Adrenal gland (tissue), 12 donors: ENCODE results near the gene BCAR1. TPM values are rescaled to one million over a fixed set of nuclear protein-coding genes. Genes with fewer than 3 reads are reported as not detected.

ENCODE experiments used
- DNase-seq, 7 donors: peaks; one replicate each; pipeline ENCODE4 v3.0.0-alpha.2; 2019 to 2020
- H3K27ac ChIP-seq, 5 donors: fragments of 200-600 bp; sonication (generic) in 4 of 5; 1 replicate in 3 of 5; 2 replicates in 2 of 5; pipeline versions ENCODE4 v1.5.1 to v1.8.0; 2016 to 2020; ENCODE audit warnings: mild to moderate bottlenecking in 1 of 5
- H3K27me3 ChIP-seq: fragments of 200-600 bp; 2 replicates; pipeline ENCODE4 v1.8.0; 2021
- H3K36me3 ChIP-seq, 2 donors: fragments of 200-600 bp; replicated peaks in 1 of 2; 1 replicate in 1 of 2; 2 replicates in 1 of 2; pipeline versions ENCODE4 v1.5.1 to v1.8.0; 2018 to 2022
- H3K4me1 ChIP-seq, 2 donors: fragments of 200-600 bp; replicated peaks in 1 of 2; 1 replicate in 1 of 2; 2 replicates in 1 of 2; pipeline versions ENCODE4 v1.5.1 to v1.8.0; 2018 to 2021
- H3K4me3 ChIP-seq, 4 donors: fragments of 200-600 bp; sonication (generic) in 3 of 4; one replicate each; pipeline ENCODE4 v1.5.1; 2016 to 2018
- H3K9me3 ChIP-seq, 3 donors: fragments of 200-600 bp; sonication (generic) in 1 of 3; replicated peaks in 1 of 3; 1 replicate in 2 of 3; 2 replicates in 1 of 3; pipeline versions ENCODE4 v1.5.1 to v1.8.0; 2016 to 2021
- CTCF ChIP-seq, 6 experiments: fragments of 450-650 bp in 4 of 6; fragments of 200-600 bp in 2 of 6; sonication (generic) in 1 of 6; IDR thresholded peaks; 1 replicate in 5 of 6; 2 replicates in 1 of 6; pipeline versions ENCODE4 v1.5.1 to v1.8.0; 2016 to 2021; ENCODE audit warnings: antibody characterized with exemption in 6 of 6, mild to moderate bottlenecking in 2 of 6, moderate library complexity in 1 of 6
- POLR2A ChIP-seq, 2 donors: fragments of 450-650 bp; IDR thresholded peaks; one replicate each; pipeline ENCODE4 v1.6.1; 2017; ENCODE audit warnings: antibody characterized with exemption in 2 of 2, mild to moderate bottlenecking in 2 of 2, moderate library complexity in 1 of 2
- WGBS, 4 donors: extraction: QIAGEN DNeasy Blood & Tissue Kit in 2 of 4; methylation state at CpG; one replicate each; pipeline versions ENCODE4 v1.1.5 to v1.1.7; 2013 to 2017; 5-methylcytosine and 5-hydroxymethylcytosine counted together
- intact Hi-C, 2 donors: fragments of 100-400 bp; cut with DNase I; formaldehyde crosslinking; loops; one replicate each; pipeline versions ENCODE4 v1.14.1 to v1.15.0; 2022 to 2023
- polyA plus RNA-seq, 3 donors: library from polyadenylated mRNA; stranded (reverse); fragments of 200-250 nt in 2 of 3; fragments of 350-450 nt in 1 of 3; fragmentation: Illumina TruSeq in 1 of 3; extraction: RNeasy Lipid Tissue Mini Kit (QIAGEN cat#74804) in 1 of 3; gene quantifications; one replicate each; pipeline ENCODE4 v1.2.3, GENCODE V29; 2013 to 2014
- total RNA-seq, 9 donors: library from RNA; depleted of rRNA in 4 of 9; stranded (reverse); fragments of >200 nt in 4 of 9; fragments of 120-200 nt in 1 of 9; fragmentation: NEBNext Ultra II Directional in 1 of 9; extraction: Animal tissue kit (Norgen Biotek cat#: 25700) in 1 of 9; gene quantifications; one replicate each; pipeline versions ENCODE4 v1.1.0 to v1.2.4, GENCODE V29; 2013 to 2023
- donor health status: healthy with polysubstance abuse.
- donor health status: Bipolar disorder and iron deficiency.
- donor health status: DM: yes; HTN: yes; CAD: no.
- donor health status: DM: no; HTN: no; CAD: no.
- donor health status: DM: no; HTN: no; CAD: no.
- donor health status: DM: yes; HTN: yes; CAD: no.

Gene BCAR1
- total and polyA plus RNA-seq, 12 donors, result 10.2 to 87.7 (median 63.8) TPM

GRCh38 chr16:75252049-75252864 is 833 bp upstream of the BCAR1 start:
- WGBS, 4 donors, result 61 to 86% (median 64%) methylated on average over 12 to 24 of the region's 24 CpGs
- intact Hi-C loops, result no loop called here
- no peaks in the 10 kb centered on the region for H3K9me3 ChIP-seq
- peaks cover 51 to 91% of the 10 kb centered on the region in 2 donors for H3K4me1 ChIP-seq
- peak in 1 of 7 donors; percentile 25 for DNase-seq
- H3K27ac ChIP-seq, result peak overlapping the region in 4 of 5 donors; percentile 75 to 96 (median 85)
- no peak for TF ChIP-seq POLR2A (IDR thresholded peaks at IDR 0.05)
- no peak for TF ChIP-seq CTCF (IDR thresholded peaks at IDR 0.05)
- H3K36me3 ChIP-seq, result no peaks in the 10 kb centered on the region
- H3K27me3 ChIP-seq, result no peaks in the 10 kb centered on the region
- H3K4me3 ChIP-seq, result peak overlapping the region in 1 of 4 donors; percentile 93

- no peaks in the 10 kb centered on the region for H3K27me3 ChIP-seq
- peak overlapping the region in 4 of 5 donors; percentile 77 to 96 (median 87) for H3K27ac ChIP-seq
- H3K36me3 ChIP-seq, result no peaks in the 10 kb centered on the region
- WGBS, 4 donors, result 1% methylated on average over 40 to 59 of the region's 59 CpGs; no CpG with 5 or more reads in 2 of the 4 donors
- peaks cover 41 to 91% of the 10 kb centered on the region in 2 donors for H3K4me1 ChIP-seq
- TF ChIP-seq CTCF (IDR thresholded peaks at IDR 0.05) (no peak), POLR2A (IDR thresholded peaks at IDR 0.05) (peak in 1 of 2 donors; percentile 42)
- no peaks in the 10 kb centered on the region for H3K9me3 ChIP-seq
- intact Hi-C loops, result no loop called here
- peak in 5 of 7 donors; percentile 55 to 61 (median 58) for DNase-seq
- H3K4me3 ChIP-seq, result peak overlapping the region; percentile 27 to 93 (median 70)
Observed at GRCh38 chr16:75250809-75251279, 580 bp downstream of the BCAR1 start.

GRCh38 chr16:75250089-75250808 is 1.2 kb downstream of the BCAR1 start:
- TF ChIP-seq POLR2A (IDR thresholded peaks at IDR 0.05), result no peak
- TF ChIP-seq CTCF (IDR thresholded peaks at IDR 0.05), result no peak
- H3K4me1 ChIP-seq, result peaks cover 41 to 92% of the 10 kb centered on the region in 2 donors
- peak overlapping the region; percentile 27 to 93 (median 70) for H3K4me3 ChIP-seq
- no peaks in the 10 kb centered on the region for H3K9me3 ChIP-seq
- peak in 3 of 7 donors; percentile 55 to 64 (median 62) for DNase-seq
- peak overlapping the region in 4 of 5 donors; percentile 77 to 96 (median 87) for H3K27ac ChIP-seq
- WGBS, 4 donors, result 1 to 5% (median 4%) methylated on average over 13 to 29 of the region's 29 CpGs
- H3K27me3 ChIP-seq, result no peaks in the 10 kb centered on the region
- intact Hi-C loops, result no loop called here
- H3K36me3 ChIP-seq, result no peaks in the 10 kb centered on the region

GRCh38 chr16:75249441-75249840 is 2.0 kb downstream of the BCAR1 start:
- Histone ChIP-seq H3K4me3 (no peak overlapping the region), H3K4me1 (peaks cover 44 to 92% of the 10 kb centered on the region in 2 donors), H3K27me3 (no peaks in the 10 kb centered on the region)

More at GRCh38 chr16:75249441-75249840, 2.0 kb downstream of the BCAR1 start:
- Histone ChIP-seq H3K36me3 (no peaks in the 10 kb centered on the region), H3K9me3 (no peaks in the 10 kb centered on the region), H3K27ac (peak overlapping the region in 2 of 5 donors; percentile 94 to 96)
- WGBS, 4 donors, result 68 to 77% (median 72%) methylated on average over 5 of the region's 5 CpGs
- no peak for TF ChIP-seq CTCF (IDR thresholded peaks at IDR 0.05)
- TF ChIP-seq POLR2A (IDR thresholded peaks at IDR 0.05), result no peak
- intact Hi-C loops, result no loop called here
- DNase-seq, result no peak
